Measurements from ENCODE around the gene MOCOS. TPM values are rescaled to one million over a fixed set of nuclear protein-coding genes. Genes with fewer than 3 reads are reported as not detected.

MOCOS gene
- total and polyA plus RNA-seq, 8 donors = 0.45 to 4.6 (median 2.7) TPM

GRCh38 chr18:36179562-36180355 lies 7.5 kb upstream of the MOCOS start:
- intact Hi-C loops (cut with DNase I; ENCODE audit: low total_unique reads) = no loop called here
- Histone ChIP-seq H3K36me3 (peaks cover 10 to 28% (median 27%) of the 10 kb centered on the region in 4 donors), H3K27ac (peak overlapping the region in 4 of 5 donors; percentile 9 to 54 (median 22)), H3K27me3 (no peaks in the 10 kb centered on the region), H3K4me1 (peaks cover 3 to 14% (median 8%) of the 10 kb centered on the region in 4 donors), H3K9me3 (no peaks in the 10 kb centered on the region), H3K4me3 (no peak overlapping the region)
- DNase-seq = peak; percentile 68 to 82
- no peak for TF ChIP-seq POLR2AphosphoS5 (IDR thresholded peaks at IDR 0.05)
- TF ChIP-seq EP300 (IDR thresholded peaks at IDR 0.05) = no peak
- 17 to 27% (median 25%) methylated on average over 7 of the region's 7 CpGs for WGBS, 5 donors

- TF ChIP-seq CTCF (IDR thresholded peaks at IDR 0.05) = no peak
- TF ChIP-seq POLR2AphosphoS5 (IDR thresholded peaks at IDR 0.05) = no peak
- TF ChIP-seq POLR2A (IDR thresholded peaks at IDR 0.05) = no peak
- no peak for TF ChIP-seq EP300 (IDR thresholded peaks at IDR 0.05)
- no peak for DNase-seq
- H3K27me3 ChIP-seq = peaks cover 0 to 7% (median 0%) of the 10 kb centered on the region in 3 donors
- intact Hi-C loops (cut with DNase I; ENCODE audit: low total_unique reads) = no loop called here
- no peak overlapping the region for H3K4me3 ChIP-seq
- H3K27ac ChIP-seq = peak overlapping the region in 2 of 5 donors; percentile 36 to 54
- H3K4me1 ChIP-seq = peaks cover 6 to 20% (median 13%) of the 10 kb centered on the region in 4 donors
- no peaks in the 10 kb centered on the region for H3K9me3 ChIP-seq
- peaks cover 0 to 11% (median 10%) of the 10 kb centered on the region in 4 donors for H3K36me3 ChIP-seq
- 78 to 86% (median 84%) methylated on average over 6 of the region's 6 CpGs for WGBS, 5 donors
These were observed 5.9 kb upstream of the MOCOS start for GRCh38 chr18:36181441-36181840.

- DNase-seq = no peak
- no peak for TF ChIP-seq POLR2AphosphoS5 (IDR thresholded peaks at IDR 0.05)
- TF ChIP-seq EP300 (IDR thresholded peaks at IDR 0.05) = no peak
- TF ChIP-seq POLR2A (IDR thresholded peaks at IDR 0.05) = no peak
- TF ChIP-seq CTCF (IDR thresholded peaks at IDR 0.05) = no peak
- peaks cover 11 to 25% (median 18%) of the 10 kb centered on the region in 4 donors for H3K4me1 ChIP-seq
- H3K36me3 ChIP-seq = peaks cover 0 to 5% (median 4%) of the 10 kb centered on the region in 4 donors
- H3K4me3 ChIP-seq = no peak overlapping the region
- peaks cover 0 to 8% (median 0%) of the 10 kb centered on the region in 3 donors for H3K27me3 ChIP-seq
- H3K27ac ChIP-seq = no peak overlapping the region
- no peaks in the 10 kb centered on the region for H3K9me3 ChIP-seq
- intact Hi-C loops (cut with DNase I; ENCODE audit: low total_unique reads) = no loop called here
- WGBS, 5 donors = 76 to 84% (median 77%) methylated on average over 3 of the region's 3 CpGs
These were observed 5.3 kb upstream of the MOCOS start for GRCh38 chr18:36181898-36182506.

- TF ChIP-seq POLR2A (IDR thresholded peaks at IDR 0.05) (no peak), EP300 (IDR thresholded peaks at IDR 0.05) (no peak), CTCF (IDR thresholded peaks at IDR 0.05) (no peak), POLR2AphosphoS5 (IDR thresholded peaks at IDR 0.05) (no peak)
- intact Hi-C loops (cut with DNase I; ENCODE audit: low total_unique reads) = no loop called here
- Histone ChIP-seq H3K4me3 (no peak overlapping the region), H3K36me3 (no peaks in the 10 kb centered on the region), H3K9me3 (no peaks in the 10 kb centered on the region), H3K4me1 (peaks cover 14 to 30% (median 25%) of the 10 kb centered on the region in 4 donors), H3K27me3 (peaks cover 0 to 12% (median 0%) of the 10 kb centered on the region in 3 donors), H3K27ac (no peak overlapping the region)
- WGBS, 5 donors = 89 to 96% (median 93%) methylated on average over 6 of the region's 6 CpGs
- DNase-seq = no peak
These were observed 4.3 kb upstream of the MOCOS start for GRCh38 chr18:36183033-36183432.
